Measurements from ENCODE around the gene CPNE4.

GRCh38 chr3:131843174-131843573 is 191.6 kb downstream of the CPNE4 start:
- TF ChIP-seq REST (IDR thresholded peaks at IDR 0.05; ENCODE audit: insufficient read depth in 1 of 2, low read depth in 2 of 2, low read length in 2 of 2) (no peak), TAF1 (IDR thresholded peaks at IDR 0.05; ENCODE audit: borderline replicate concordance, insufficient read depth, low read length) (no peak), POLR2AphosphoS5 (IDR thresholded peaks at IDR 0.05; ENCODE audit: low read depth, low read length) (no peak), SIN3A (IDR thresholded peaks at IDR 0.05; ENCODE audit: borderline replicate concordance, insufficient read depth, low read length) (no peak), FOXP2 (optimal IDR thresholded peaks at IDR 0.05; ENCODE audit: borderline replicate concordance, extremely low read depth, extremely low read length, insufficient read depth) (no peak)
